SK-N-MC (cell line): ENCODE results near the gene VPS11.

Source experiments
- EZH2 ChIP-seq: fragments of 200-600 bp; sonication (generic); IDR thresholded peaks from one replicate; pipeline ENCODE4 v1.6.1; 2017; ENCODE audit warnings: antibody characterized with exemption
- FOXP2 ChIP-seq: optimal IDR thresholded peaks from 2 replicates; pipeline ENCODE3; 2011; ENCODE audit warnings: mild to moderate bottlenecking, moderate library complexity; ENCODE audit not compliant: insufficient read depth; ENCODE audit errors: extremely low read length, control extremely low read depth
- POLR2AphosphoS5 ChIP-seq: IDR thresholded peaks from 2 replicates; pipeline ENCODE4 v1.6.1; 2012; ENCODE audit warnings: mild to moderate bottlenecking, low read depth, low read length, borderline replicate concordance

DNA sequence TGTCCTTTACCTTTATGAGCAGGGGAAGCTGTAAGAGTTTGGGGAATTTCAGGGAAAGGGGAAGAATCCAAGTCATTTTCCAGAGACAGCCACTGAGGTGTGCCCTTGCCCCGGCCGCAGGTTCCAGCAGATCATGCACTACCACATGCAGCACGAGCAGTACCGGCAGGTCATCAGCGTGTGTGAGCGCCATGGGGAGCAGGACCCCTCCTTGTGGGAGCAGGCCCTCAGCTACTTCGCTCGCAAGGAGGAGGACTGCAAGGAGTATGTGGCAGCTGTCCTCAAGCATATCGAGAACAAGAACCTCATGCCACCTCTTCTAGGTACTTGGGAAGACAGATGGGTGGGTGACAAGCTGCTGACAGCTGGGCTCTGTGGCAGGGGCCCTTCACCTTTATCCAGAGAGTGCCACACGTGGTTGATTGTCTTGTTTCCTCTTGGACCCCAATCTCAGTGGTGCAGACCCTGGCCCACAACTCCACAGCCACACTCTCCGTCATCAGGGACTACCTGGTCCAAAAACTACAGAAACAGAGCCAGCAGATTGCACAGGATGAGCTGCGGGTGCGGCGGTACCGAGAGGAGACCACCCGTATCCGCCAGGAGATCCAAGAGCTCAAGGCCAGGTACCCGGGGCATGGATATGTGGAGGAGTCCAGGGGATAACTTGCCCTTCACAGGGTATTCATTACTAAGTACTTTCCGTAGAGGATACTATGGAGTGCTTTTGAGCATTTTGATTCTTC lies 11.2 kb downstream of the VPS11 start:
- TF ChIP-seq POLR2AphosphoS5, result no peak
- TF ChIP-seq EZH2, result no peak
- TF ChIP-seq FOXP2, result no peak
